Activated naive CD4-positive, alpha-beta T cell treated with Interleukin-2 at 50 U/mL for 16 hours (primary cell): ENCODE results near the gene SNX8.
"Not testable (repeated sequence)": the region's sequence is repeated elsewhere in the genome, so short reads cannot be mapped to it uniquely, and the experiment has no call there.

Experiments used
- DNase-seq: peaks from one replicate; pipeline ENCODE4 v3.0.0-alpha.2; 2020

The SNX8 gene

DNA sequence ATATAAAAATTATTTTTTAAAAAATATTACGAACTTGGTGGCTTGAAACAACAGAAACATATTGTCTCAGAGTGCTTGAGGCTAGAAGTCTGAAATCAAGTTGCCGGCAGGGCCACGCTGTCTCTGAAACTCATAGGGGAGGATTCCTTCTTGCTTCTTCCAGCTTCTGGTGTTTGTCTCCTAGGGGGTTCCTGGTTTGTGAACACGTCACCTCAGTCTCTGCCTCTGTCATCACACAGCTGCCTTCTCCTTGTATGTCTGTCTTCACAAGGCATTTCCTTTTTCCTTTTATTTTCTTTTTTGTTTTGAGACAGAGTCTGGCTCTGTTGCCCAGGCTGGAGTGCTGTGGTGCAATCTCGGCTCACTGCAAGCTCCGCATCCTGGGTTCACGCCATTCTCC, 12.7 kb upstream of the SNX8 start:
- no peak for DNase-seq

DNA sequence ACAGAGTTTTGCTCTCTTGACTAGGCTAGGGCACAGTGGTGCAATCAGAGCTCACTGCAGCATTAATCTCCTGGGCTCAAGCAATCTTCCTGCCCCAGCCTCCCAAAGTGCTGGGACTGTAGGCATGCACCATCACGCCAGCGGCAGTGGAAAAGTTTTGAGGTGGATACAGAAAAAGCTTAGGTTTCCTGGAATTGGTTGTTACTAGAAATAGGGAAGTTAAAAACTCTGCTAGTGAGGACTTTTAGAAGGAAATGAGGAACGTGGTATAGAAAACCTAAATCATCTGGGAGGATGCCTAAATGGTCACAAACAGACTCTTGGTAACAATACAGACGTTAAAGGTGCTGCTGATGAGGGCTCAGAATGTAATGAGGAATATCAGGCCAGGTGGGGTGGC, 10.9 kb upstream of the SNX8 start:
- no peak for DNase-seq

DNA sequence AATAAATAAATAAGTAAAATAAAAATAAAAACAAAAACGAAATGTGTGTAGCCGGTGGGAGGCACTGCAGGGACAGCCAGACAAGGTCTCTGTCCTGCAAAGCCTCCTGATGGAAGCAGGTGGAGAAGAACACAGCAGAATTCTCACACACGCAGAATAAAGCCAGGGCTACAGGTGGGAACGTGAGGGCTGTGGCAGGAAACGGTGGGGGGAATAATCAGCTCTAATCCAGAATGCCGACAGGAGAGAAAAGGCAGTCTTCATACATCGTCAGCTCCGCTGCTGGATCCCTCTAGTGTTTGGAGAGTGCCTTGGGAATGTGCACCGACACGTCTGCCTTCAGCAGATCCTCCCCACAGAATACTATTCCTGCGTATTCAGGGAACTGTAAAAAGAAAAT, 6.8 kb upstream of the SNX8 start:
- DNase-seq = no peak

DNA sequence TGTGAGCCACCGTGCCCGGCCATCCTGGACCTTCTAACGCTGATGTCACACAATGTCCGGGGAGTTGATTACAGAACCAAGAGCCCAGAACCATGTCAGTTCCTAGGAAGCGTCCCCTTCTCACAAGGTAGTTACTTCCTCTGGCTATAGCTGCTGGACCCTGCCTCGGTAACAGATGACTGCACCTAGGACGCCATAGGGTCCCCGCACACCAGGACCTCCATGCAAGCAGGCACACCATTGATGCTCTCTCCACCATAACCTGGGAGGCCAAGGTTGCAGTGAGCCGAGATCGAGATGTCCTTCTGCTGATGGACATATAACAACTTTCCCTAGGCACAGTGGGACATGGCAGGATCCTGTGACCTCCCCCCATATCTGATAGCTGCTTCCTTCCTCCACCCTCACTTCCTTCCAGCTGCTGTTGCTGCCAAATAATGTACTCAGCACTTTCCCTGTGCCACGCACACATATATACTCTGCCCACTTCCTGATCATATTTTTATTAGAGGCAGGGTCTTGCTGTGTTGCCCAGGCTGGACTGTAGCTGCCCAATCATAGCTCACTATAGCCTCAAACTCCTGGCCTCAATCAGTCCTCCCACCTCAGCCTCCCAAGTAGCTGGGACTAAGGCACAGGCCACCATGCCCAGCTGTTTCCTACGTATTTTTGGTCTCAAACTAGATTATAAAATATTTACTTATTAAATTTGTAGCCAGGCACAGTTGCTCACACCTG, 3.5 kb upstream of the SNX8 start:
- DNase-seq = no peak

DNA sequence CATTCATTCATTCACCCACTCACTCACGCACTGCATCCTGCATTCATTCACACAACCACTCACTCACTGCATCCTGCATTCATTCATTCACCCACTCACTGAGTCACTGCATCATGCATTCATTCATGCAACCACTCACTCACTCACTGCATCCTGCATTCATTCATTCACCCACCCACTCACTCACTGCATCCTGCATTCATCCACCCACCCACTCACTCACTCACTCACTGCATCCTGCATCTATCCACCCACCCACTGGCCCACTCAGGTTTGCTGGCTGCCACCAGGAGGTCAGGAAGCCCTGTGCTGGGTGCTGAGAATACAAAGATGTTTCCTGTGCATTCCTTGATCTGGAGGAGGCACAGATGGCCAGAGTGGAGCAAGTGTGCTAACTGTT, 2.3 kb upstream of the SNX8 start:
- no peak for DNase-seq

DNA sequence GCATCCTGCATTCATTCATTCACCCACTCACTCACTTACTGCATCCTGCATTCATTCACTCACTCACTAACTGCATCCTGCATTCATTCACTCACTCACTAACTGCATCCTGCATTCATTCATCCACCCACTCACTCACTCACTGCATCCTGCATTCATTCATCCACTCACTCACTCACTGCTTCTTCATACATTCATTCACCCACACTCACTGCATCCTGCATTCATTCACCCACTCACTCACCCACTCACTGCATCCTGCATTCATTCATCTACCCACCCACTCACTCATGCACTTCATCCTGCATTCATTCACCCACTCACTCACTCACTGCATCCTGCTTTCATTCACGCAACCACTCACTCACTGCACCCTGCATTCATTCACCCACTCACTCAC, 1.5 kb upstream of the SNX8 start:
- no peak for DNase-seq

DNA sequence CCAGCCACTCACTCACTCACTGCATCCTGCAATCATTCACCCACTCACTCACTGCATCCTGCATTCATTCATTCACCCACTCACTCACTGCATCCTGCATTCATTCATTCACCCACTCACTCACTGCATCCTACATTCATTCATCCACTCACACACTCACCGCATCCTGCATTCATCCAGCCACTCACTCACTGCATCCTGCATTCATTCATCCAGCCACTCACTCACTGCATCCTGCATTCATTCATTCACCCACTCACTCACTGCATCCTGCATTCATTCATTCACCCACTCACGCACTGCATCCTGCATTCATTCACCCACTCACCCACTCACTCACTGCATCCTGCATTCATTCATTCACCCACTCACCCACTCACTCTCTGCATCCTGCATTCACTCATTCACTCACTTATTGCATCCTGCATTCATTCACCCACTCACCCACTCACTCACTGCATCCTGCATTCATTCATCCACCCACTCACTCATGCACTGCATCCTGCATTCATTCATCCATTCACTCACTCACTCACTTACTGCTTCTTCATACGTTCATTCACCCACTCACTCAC, 802 bp upstream of the SNX8 start:
- not testable (repeated sequence) for DNase-seq

DNA sequence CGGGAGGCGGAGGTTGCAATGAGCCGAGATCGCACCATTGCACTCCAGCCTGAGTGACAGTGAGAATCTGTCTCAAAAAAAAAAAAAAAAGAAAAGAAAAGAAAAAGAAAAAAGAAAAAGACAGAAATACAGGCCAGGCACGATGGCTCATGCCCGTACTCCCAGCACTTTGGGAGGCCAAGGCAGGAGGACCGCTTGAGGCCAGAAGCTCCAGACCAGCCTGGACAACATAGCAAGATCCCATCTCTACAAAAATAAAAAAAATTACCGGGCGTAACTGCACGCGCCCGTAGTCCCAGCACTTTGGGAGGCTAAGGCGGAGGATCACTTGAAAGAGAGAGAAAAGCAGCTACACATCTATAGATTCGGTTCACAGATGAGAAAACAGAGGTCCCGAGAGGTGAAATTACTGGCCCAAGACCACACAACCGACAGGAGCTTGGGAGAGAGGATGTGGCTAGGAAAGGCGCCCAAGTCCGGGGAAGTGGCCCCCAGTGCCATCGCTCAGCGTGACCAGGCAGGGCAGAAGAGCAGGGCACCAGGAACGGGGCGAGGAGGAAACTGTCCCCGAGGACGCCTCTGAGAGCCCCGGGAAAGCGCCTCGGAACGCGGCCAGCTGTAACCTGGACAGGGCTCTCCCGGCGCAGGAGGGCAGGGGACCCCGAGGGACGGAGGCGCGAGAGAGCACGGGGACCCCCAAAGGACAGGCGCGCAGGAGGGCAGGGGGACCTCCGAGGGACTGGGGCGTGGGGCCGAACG, 612 bp downstream of the SNX8 start:
- no peak for DNase-seq

DNA sequence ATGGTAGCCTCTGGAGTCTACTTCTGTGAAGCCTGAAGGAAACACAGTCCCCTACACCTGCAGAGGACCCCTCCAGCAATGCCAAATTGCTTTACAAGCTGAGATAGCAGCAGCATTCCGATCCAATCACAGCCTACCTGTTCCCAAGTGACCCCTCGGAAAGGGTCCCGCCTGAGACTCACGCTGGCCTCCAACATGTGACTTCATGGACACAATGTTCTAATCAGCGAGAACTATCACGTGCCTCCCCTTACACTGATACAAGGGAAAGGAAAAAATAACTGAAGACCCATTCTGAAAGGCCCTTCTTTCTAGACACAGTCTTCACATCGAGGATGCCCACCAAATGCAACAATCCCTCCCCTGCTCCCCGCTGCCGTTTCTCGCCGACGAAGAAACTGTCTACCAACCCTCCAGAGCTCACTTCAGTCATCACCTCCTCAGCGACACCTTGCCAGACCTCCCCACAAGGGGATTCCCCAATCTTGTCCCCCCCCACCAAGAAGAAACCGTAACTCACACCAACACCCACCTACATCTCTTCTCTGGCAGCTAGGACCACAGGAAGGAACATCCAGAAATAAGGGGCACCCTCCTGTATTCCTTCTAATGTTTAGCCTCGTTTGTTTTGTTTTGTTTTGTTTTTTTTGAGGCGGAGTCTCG, 1.8 kb downstream of the SNX8 start:
- no peak for DNase-seq

DNA sequence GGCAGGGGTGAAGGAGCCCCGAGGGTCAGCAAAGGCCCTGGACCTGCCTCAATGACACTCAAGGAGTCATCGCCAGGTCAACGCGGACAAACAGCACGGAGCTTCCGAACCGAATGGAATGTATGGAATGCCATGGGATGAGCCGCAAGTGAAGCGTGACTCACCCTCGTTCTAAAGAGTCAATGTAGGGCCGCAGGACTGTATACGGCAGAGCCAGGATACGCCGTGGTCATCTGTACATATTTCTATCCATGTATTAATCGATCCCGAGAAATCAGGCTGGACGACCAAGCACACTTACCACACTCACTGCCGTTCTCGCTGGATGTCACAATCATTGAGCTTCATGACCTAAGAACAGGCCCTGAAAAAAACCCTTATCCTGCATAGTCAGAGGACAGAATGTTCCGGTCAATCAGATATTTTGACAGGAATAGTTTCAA, 4.3 kb downstream of the SNX8 start:
- DNase-seq = no peak

DNA sequence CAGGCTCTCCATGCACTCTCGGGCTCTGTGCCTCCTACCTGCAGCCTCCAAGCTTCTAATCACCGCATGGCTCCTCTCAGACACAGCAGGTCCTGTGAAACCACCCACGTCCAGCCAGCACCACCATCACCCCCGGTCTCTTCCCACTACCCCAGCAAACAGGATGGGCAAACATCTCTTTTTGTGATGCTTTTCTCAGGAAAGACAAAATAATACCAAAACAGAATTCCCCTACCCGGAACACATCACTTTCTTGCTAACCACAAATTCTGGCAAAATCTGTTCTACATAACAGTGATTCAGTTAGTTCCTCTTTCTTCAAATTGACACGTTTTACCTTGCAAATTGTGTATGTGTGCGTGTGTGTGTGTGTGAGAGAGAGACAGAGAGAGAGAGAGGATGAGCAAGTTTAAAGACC, 6.5 kb downstream of the SNX8 start:
- no peak for DNase-seq

DNA sequence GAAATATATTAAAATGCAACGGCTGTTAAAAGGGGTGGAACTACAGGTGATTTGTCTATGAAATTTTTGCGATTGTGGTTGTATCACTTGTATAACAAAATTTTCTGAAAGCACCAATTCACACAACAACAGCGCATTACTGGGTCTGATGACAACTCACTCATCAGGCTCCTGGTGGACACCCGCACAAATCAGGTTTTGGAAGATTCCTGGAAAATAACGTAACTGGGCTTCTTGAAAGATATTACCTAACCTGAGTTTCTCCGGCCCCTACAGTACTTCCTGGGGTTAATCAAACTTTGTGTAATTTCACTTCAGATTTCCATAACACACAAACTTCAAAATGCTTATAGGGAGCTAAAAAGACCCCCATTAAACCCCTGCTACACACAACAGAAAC, 7.6 kb downstream of the SNX8 start:
- no peak for DNase-seq

DNA sequence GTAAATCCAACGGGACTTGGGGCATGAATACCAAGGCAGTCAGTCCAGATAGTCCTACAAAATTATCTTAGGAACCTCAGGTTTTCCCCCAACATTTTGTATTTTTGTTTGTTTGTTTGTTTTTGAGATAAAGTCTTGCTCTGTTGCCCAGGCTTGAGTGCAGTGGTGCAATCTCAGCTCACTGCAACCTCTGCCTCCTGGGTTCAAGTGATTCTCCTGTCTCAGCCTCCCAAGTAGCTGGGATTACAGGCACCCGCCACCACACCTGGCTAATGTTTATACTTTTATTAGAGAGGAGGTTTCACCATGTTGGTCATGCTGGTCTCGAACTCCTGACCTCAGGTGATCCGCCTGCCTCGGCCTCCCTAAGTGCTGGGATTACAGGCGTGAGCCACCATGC, 9.0 kb downstream of the SNX8 start:
- not testable (repeated sequence) for DNase-seq

DNA sequence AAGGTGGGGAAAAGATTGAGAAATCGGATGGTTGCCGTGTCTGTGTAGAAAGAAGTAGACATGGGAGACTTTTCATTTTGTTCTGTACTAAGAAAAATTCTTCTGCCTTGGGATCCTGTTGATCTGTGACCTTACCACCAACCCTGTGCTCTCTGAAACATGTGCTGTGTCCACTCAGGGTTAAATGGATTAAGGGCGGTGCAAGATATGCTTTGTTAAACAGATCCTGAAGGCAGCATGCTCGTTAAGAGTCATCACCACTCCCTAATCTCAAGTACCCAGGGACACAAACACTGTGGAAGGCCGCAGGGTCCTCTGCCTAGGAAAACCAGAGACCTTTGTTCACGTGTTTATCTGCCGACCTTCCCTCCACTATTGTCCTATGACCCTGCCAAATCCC, 10.7 kb downstream of the SNX8 start:
- DNase-seq = not testable (repeated sequence)

DNA sequence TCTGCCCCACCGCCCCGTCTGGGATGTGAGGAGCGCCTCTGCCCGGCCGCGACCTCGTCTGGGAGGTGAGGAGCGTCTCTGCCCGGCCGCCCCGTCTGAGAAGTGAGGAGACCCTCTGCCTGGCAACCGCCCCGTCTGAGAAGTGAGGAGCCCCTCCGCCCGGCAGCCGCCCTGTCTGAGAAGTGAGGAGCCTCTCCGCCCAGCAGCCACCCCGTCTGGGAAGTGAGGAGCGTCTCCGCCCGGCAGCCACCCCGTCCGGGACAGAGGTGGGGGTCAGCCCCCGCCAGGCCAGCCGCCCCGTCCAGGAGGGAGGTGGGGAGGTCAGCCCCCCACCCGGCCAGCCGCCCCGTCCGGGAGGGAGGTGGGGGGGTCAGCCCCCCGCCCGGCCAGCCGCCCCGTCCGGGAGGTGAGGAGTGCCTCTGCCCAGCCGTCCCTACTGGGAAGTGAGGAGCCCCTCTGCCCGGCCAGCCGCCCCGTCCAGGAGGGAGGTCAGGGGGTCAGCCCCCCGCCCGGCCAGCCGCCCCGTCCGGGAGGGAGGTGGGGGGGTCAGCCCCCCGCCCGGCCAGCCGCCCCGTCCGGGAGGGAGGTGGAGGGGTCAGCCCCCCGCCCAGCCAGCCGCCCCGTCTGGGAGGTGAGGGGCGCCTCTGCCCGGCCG, 11.4 kb downstream of the SNX8 start:
- not testable (repeated sequence) for DNase-seq

DNA sequence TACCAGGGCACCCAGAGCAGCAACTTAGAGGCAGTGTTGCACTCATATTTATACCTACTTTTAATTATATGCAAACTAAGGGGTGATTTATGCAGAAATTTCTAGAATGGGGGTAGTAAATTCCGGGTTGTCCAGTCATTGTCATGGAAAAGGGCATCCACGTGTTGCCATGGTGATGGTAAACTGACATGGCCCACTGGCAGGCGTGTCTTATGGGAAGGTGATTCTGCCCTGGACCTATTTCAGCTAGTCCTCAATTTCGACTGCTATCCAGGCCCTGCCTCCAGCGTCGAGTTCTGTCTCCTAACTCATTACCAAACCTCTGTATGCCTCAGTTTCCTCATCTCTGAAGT, 12.8 kb downstream of the SNX8 start:
- no peak for DNase-seq

DNA sequence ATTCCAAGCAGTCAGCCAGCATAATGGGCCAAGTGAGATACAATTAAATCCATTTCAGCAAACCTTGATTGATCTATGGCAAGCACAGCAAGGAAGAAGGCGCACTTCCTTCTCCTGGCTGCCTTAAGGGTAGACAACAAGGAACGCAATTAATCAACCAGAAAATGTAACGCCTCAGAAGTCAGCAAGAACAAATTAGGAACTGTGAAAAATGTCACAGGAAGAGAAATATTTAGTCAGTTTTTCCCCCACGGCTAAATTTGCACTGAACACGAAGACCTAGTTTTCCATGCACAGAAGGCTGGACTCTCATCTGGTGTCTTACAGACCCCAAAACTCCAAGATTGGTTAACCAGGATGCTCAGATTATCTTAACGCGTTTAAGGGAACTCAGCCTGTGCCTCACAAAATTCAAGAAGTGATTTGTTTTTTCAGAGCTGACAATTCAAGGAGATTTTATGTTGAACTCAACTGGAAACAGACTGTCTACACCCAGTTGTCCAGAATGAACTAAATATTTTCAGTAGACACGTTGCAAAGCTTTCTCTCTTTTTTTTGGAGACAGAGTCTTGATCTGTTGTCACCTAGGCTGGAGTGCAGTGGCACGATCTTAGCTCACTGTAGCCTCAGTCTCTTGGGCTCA, 14.2 kb downstream of the SNX8 start:
- no peak for DNase-seq

DNA sequence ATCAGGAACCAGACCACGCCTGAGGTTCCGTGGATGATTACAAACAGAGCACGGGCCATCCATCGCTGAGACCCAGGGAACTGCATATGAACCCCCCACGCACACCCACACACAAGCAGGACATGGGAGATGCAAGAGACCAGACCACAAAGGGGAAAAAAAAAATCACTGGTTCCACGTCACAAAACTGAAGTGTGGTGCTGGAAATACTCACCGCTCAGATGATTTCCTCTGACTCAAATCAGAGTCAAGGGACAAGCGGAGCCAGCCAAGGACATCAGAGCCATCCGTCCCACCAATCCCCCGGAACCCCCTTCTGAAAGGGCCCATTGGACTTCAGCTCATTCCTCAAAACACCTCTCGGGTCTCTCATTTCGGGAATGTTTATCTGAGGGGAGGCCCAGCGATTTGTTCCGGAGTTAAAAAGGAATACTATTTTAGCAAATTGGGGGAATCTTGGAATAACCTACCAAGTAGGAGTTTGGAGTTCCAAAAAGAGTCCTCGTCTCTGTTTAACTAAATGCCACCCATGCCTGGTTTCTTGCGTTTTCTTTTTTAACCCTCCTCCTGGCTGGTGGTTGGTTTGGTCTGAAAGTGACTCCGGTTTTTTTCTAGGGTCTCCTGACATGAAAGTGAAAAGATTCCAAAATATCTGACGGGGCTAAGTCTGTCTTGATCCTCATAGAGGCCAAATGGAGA, 15.0 kb downstream of the SNX8 start:
- peak; percentile 14 for DNase-seq

DNA sequence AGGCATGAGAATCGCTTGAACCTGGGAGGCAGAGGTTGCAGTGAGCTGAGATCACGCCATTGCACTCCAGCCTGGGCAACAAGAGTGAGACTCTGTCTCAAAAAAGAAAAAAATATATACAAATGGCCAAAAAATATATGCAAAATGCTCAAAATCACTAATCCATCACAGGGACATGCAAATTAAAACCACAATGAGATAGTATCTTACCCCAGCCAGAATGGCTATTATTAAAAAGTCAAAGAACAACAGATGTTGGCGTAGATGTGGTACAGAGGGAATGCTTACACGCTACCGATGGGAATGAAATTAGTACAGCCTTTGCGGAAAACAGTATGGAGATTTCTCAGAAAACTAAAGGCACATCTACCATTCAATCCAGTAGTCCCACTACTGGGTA, 17.4 kb downstream of the SNX8 start:
- DNase-seq = no peak

DNA sequence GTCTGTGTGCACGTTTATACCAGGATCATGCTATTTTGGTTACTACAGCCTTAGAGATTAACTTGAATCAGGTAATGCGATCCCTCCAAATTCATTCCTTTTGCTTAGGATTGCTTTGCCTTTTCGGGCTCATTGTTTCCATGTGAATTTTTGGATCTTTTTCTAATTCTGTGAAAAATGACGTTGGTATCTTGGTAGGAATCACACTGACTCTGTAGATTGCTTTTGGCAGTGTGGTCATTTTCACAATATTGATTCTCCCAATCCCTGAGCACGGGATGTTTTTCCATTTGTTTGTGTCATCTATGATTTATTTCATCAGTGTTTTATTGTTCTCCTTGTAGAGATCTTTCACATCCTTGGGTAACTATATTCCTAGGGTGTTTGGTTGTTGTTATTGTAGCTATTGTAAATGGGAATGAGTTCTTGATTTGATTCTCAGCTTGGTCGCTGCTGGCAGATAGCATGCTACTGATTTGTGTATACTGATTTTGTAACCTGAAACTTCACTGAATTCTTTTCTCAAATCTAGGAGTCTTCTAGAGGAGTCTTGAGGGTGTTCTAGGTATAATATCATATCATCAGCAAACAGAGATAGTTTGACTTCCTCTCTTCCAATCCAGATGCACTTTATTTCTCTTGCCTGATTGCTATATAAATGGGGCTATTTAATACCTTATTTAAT, 18.2 kb downstream of the SNX8 start:
- DNase-seq = no peak

DNA sequence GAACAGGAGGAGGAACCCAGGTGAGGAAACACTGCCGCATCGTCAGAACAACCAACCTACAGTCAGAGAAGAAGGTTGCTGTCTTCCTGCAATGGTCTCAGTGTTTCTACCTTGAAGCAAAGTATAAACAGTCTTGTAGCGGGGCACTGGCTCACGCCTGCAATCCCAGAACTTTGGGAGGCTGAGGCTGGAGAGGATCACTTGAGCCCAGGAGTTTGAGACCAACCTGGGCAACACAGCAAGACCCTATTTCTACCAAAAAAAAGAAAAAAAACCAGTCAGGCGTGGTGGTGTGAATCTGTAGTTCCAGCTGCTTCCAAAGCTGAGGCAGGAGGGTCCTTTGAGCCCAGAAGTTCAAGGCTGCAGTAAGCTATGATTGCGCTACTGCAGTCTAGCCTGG, 23.4 kb downstream of the SNX8 start:
- no peak for DNase-seq
